IPS-18c (cell line): ENCODE data around the gene HP1BP3.

ENCODE experiments used
- H3K4me3 ChIP-seq: 2 replicates; pipeline ENCODE4 v1.7.0; 2013; ENCODE audit warnings: low read depth, mild to moderate bottlenecking, low read length, moderate library complexity; ENCODE audit not compliant: insufficient read depth
- H3K9me3 ChIP-seq: one replicate; pipeline ENCODE4 v1.6.1; 2013; ENCODE audit warnings: mild to moderate bottlenecking, low read length, moderate library complexity; ENCODE audit not compliant: control insufficient read depth, insufficient read depth

Gene HP1BP3

GRCh38 chr1:20786253-20787028 is 666 bp downstream of the HP1BP3 start:
- Histone ChIP-seq H3K4me3 (peak overlapping the region; percentile 95), H3K9me3 (no peaks in the 10 kb centered on the region)

GRCh38 chr1:20785907-20786252 is 1.2 kb downstream of the HP1BP3 start:
- Histone ChIP-seq H3K9me3 (no peaks in the 10 kb centered on the region), H3K4me3 (peak overlapping the region; percentile 95)

GRCh38 chr1:20775700-20776099 is 11.4 kb downstream of the HP1BP3 start:
- Histone ChIP-seq H3K9me3 (no peaks in the 10 kb centered on the region), H3K4me3 (no peak overlapping the region)

- H3K4me3 ChIP-seq, result no peak overlapping the region
Observed at GRCh38 chr1:20771780-20772179, 15.3 kb downstream of the HP1BP3 start.

GRCh38 chr1:20770314-20771087 is 16.6 kb downstream of the HP1BP3 start:
- Histone ChIP-seq H3K4me3 (no peak overlapping the region), H3K9me3 (no peaks in the 10 kb centered on the region)

More at GRCh38 chr1:20771780-20772179, 15.3 kb downstream of the HP1BP3 start:
- H3K9me3 ChIP-seq, result no peaks in the 10 kb centered on the region

GRCh38 chr1:20767271-20767670 is 19.8 kb downstream of the HP1BP3 start:
- H3K4me3 ChIP-seq, result no peak overlapping the region

GRCh38 chr1:20763417-20763816 is 23.7 kb downstream of the HP1BP3 start:
- Histone ChIP-seq H3K4me3 (no peak overlapping the region), H3K9me3 (no peaks in the 10 kb centered on the region)

More at GRCh38 chr1:20767271-20767670, 19.8 kb downstream of the HP1BP3 start:
- no peaks in the 10 kb centered on the region for H3K9me3 ChIP-seq

GRCh38 chr1:20760322-20760721 is 26.8 kb downstream of the HP1BP3 start:
- Histone ChIP-seq H3K4me3 (no peak overlapping the region), H3K9me3 (no peaks in the 10 kb centered on the region)

- H3K9me3 ChIP-seq, result no peaks in the 10 kb centered on the region
Observed at GRCh38 chr1:20753589-20753988, 33.5 kb downstream of the HP1BP3 start.

GRCh38 chr1:20751462-20751990 is 35.6 kb downstream of the HP1BP3 start:
- H3K4me3 ChIP-seq, result no peak overlapping the region
- no peaks in the 10 kb centered on the region for H3K9me3 ChIP-seq

More at GRCh38 chr1:20753589-20753988, 33.5 kb downstream of the HP1BP3 start:
- H3K4me3 ChIP-seq, result no peak overlapping the region

GRCh38 chr1:20742671-20743070 is 44.4 kb downstream of the HP1BP3 start:
- Histone ChIP-seq H3K4me3 (no peak overlapping the region), H3K9me3 (no peaks in the 10 kb centered on the region)

- H3K9me3 ChIP-seq, result no peaks in the 10 kb centered on the region
- no peak overlapping the region for H3K4me3 ChIP-seq
Observed at GRCh38 chr1:20740781-20741180, 46.3 kb downstream of the HP1BP3 start.

- no peaks in the 10 kb centered on the region for H3K9me3 ChIP-seq
- H3K4me3 ChIP-seq, result no peak overlapping the region
Observed at GRCh38 chr1:20739225-20739624, 47.9 kb downstream of the HP1BP3 start.

- Histone ChIP-seq H3K4me3 (no peak overlapping the region), H3K9me3 (no peaks in the 10 kb centered on the region)
Observed at GRCh38 chr1:20735581-20736111, 51.5 kb downstream of the HP1BP3 start.

GRCh38 chr1:20733360-20733975 is 53.6 kb downstream of the HP1BP3 start:
- no peaks in the 10 kb centered on the region for H3K9me3 ChIP-seq
- H3K4me3 ChIP-seq, result no peak overlapping the region; the same call in 1 of the 2 replicates

- Histone ChIP-seq H3K9me3 (no peaks in the 10 kb centered on the region), H3K4me3 (peak within 1 kb of the TSS; percentile 80)
Observed at GRCh38 chr1:20732588-20733359, 54.3 kb downstream of the HP1BP3 start, which contains the start of gene SH2D5. SH2D5 (minus strand) TSS chr1:20732703; CDS start chr1:20728044, 4,659 bp downstream.
